Measurements from ENCODE around the gene ANKRD20A1.
"Not testable (repeated sequence)": the region's sequence is repeated elsewhere in the genome, so short reads cannot be mapped to it uniquely, and the experiment has no call there.

The ANKRD20A1 gene

DNA sequence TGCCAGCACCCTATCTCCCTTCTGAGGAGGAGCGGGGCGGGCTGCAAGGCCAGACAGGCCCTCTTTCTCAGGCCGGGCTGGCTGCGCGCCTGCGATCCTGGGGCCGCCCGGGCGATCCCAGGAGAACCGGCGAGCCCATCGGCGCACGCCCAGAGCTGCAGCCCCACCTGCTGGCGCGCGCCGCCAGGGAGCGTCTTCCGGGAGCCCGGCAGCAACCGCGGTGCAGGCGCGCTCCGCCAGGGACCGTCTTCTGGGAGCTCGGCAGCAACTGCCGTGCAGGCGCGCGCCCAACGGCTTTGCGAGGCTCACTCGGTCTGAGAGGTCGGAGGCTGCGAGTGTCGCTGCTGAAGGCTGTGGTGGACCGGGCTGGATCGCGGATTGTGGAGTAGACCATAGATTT is at the start of gene ANKRD20A1:
Gene ANKRD20A1, plus strand, starts transcription at position 61 of the 400 bp plus-strand sequence. CDS start 496 bp downstream, outside the sequence.
- not testable (repeated sequence) for H3K4me3 ChIP-seq (ENCODE audit: low read length); H3K4me1 ChIP-seq (ENCODE audit: insufficient read depth, low read length); H2AFZ ChIP-seq (ENCODE audit: low read depth, low read length); H3K9me3 ChIP-seq (ENCODE audit: low read length); H3K27me3 ChIP-seq (ENCODE audit: insufficient read depth, low read length); H3K36me3 ChIP-seq (ENCODE audit: insufficient read depth, low read length)

DNA sequence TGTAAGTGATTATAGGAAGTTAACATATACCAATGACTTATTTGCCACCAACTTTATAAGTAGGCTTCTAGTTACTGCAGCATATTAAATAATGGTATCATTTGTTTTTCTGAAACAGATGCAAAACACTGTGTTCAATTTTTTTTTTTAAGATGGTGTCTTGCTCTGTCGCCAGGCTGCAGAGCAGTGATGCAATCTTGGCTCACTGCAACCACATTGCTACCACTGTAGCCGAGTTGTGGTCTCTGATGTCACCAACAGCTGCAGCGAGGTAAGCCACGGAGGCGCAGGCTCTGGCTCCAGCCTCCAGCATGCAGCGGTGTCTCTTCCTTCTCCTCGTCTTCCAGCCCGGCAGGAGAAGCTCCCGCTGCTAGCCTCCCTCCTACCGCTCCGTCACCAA is 26.6 kb upstream of the ANKRD20A1 start:
- H3K4me1 ChIP-seq (ENCODE audit: insufficient read depth, low read length); H2AFZ ChIP-seq (ENCODE audit: low read depth, low read length); H3K36me3 ChIP-seq (ENCODE audit: insufficient read depth, low read length); H3K27me3 ChIP-seq (ENCODE audit: insufficient read depth, low read length); H3K9me3 ChIP-seq (ENCODE audit: low read length); H3K4me3 ChIP-seq (ENCODE audit: low read length): not testable (repeated sequence)

All from neuron (in vitro differentiated cells).